Muscle of leg (tissue), 11 donors: ENCODE results near the gene UBR3. TPM values are rescaled to one million over a fixed set of nuclear protein-coding genes. Genes with fewer than 3 reads are reported as not detected.
"Not testable (repeated sequence)": the region's sequence is repeated elsewhere in the genome, so short reads cannot be mapped to it uniquely, and the experiment has no call there.

Source experiments
- DNase-seq: peaks from one replicate; pipeline ENCODE4 v3.0.0; 2013
- H3K27ac ChIP-seq: one replicate; pipeline ENCODE4 v1.5.1; 2013; ENCODE audit warnings: mild to moderate bottlenecking, low read length, control low read depth
- H3K27me3 ChIP-seq: one replicate; pipeline ENCODE4 v1.6.1; 2013; ENCODE audit warnings: low read length; ENCODE audit not compliant: control insufficient read depth, insufficient read depth
- H3K36me3 ChIP-seq: one replicate; pipeline ENCODE4 v1.6.1; 2013; ENCODE audit warnings: low read length; ENCODE audit not compliant: control insufficient read depth, insufficient read depth
- H3K4me1 ChIP-seq: one replicate; pipeline ENCODE4 v1.6.1; 2013; ENCODE audit warnings: low read length; ENCODE audit not compliant: control insufficient read depth, insufficient read depth
- H3K4me3 ChIP-seq: one replicate; pipeline ENCODE4 v1.5.1; 2013; ENCODE audit warnings: low read length, control low read depth
- H3K9me3 ChIP-seq: replicated peaks from 2 replicates; pipeline ENCODE4 v1.6.1; 2013; ENCODE audit warnings: low read depth, low read length; ENCODE audit not compliant: control insufficient read depth
- WGBS: methylation state at CpG from one replicate; pipeline ENCODE4 v1.1.5; 2013; ENCODE audit warnings: missing lambda C conversion rate; ENCODE audit not compliant: insufficient coverage; 5-methylcytosine and 5-hydroxymethylcytosine counted together
- polyA plus RNA-seq, 8 donors: library from polyadenylated mRNA; unstranded; fragments of 120-200 nt; gene quantifications; one replicate each; pipeline versions ENCODE4 v1.2.1 to v1.2.3, GENCODE V29; 2013; ENCODE audit warnings: inconsistent platforms in 1 of 8, low replicate concordance in 1 of 8; ENCODE audit not compliant: insufficient read length in 8 of 8, insufficient read depth in 1 of 8
- total RNA-seq: library from RNA; stranded (reverse); fragments of 120-200 nt; gene quantifications from one replicate; pipeline ENCODE4 v1.2.4, GENCODE V29; 2013

UBR3 gene
- total and polyA plus RNA-seq, 9 donors: 30.3 to 52.8 (median 39.7) TPM

- H3K9me3 ChIP-seq, DNase-seq, H3K4me3 ChIP-seq, H3K36me3 ChIP-seq, H3K27me3 ChIP-seq, H3K27ac ChIP-seq, H3K4me1 ChIP-seq: not testable (repeated sequence)
- no CpG with 5 or more reads among the region's 24 CpGs for WGBS
Observed at GRCh38 chr2:169841625-169842024, 14.4 kb downstream of the UBR3 start.

- no CpG with 5 or more reads among the region's 2 CpGs for WGBS
- Histone ChIP-seq H3K27ac (no peak overlapping the region), H3K4me1 (peaks cover 4% of the 10 kb centered on the region), H3K27me3 (no peaks in the 10 kb centered on the region), H3K4me3 (no peak overlapping the region), H3K36me3 (peaks cover 10% of the 10 kb centered on the region), H3K9me3 (no peaks in the 10 kb centered on the region)
- DNase-seq: no peak
Observed at GRCh38 chr2:169845016-169845415, 17.8 kb downstream of the UBR3 start.

- not testable (repeated sequence) for H3K27ac ChIP-seq, DNase-seq, H3K9me3 ChIP-seq, H3K27me3 ChIP-seq, H3K4me3 ChIP-seq, H3K4me1 ChIP-seq
- H3K36me3 ChIP-seq: peaks cover 11% of the 10 kb centered on the region
- 71% methylated on average over 2 of the region's 8 CpGs for WGBS
Observed at GRCh38 chr2:169848959-169849693, 21.9 kb downstream of the UBR3 start.

GRCh38 chr2:169849710-169850109 lies 22.5 kb downstream of the UBR3 start:
- Histone ChIP-seq H3K27ac (no peak overlapping the region), H3K4me1 (peaks cover 4% of the 10 kb centered on the region), H3K4me3 (no peak overlapping the region), H3K9me3 (no peaks in the 10 kb centered on the region), H3K36me3 (peaks cover 11% of the 10 kb centered on the region), H3K27me3 (no peaks in the 10 kb centered on the region)
- no CpG with 5 or more reads among the region's 1 CpG for WGBS
- DNase-seq: no peak

GRCh38 chr2:169853041-169853668 lies 25.9 kb downstream of the UBR3 start:
- Histone ChIP-seq H3K27me3 (no peaks in the 10 kb centered on the region), H3K4me3 (no peak overlapping the region), H3K27ac (no peak overlapping the region), H3K4me1 (peaks cover 4% of the 10 kb centered on the region), H3K36me3 (peaks cover 11% of the 10 kb centered on the region), H3K9me3 (no peaks in the 10 kb centered on the region)
- DNase-seq: no peak
- WGBS: 100% methylated on average over 1 of the region's 4 CpGs

- not testable (repeated sequence) for H3K4me1 ChIP-seq, H3K27ac ChIP-seq
- WGBS: 95% methylated on average over 20 of the region's 42 CpGs
Observed at GRCh38 chr2:169855281-169856258, 28.3 kb downstream of the UBR3 start.

GRCh38 chr2:169859423-169859822 lies 32.2 kb downstream of the UBR3 start:
- H3K4me3 ChIP-seq: no peak overlapping the region
- H3K36me3 ChIP-seq: no peaks in the 10 kb centered on the region
- no peak for DNase-seq
- H3K4me1 ChIP-seq: no peaks in the 10 kb centered on the region
- WGBS: no CpG with 5 or more reads among the region's 4 CpGs
- H3K27ac ChIP-seq: no peak overlapping the region
- H3K9me3 ChIP-seq: no peaks in the 10 kb centered on the region
- H3K27me3 ChIP-seq: no peaks in the 10 kb centered on the region

More at GRCh38 chr2:169855281-169856258, 28.3 kb downstream of the UBR3 start:
- H3K9me3 ChIP-seq, DNase-seq, H3K36me3 ChIP-seq, H3K27me3 ChIP-seq, H3K4me3 ChIP-seq: not testable (repeated sequence)

GRCh38 chr2:169860149-169860548 lies 32.9 kb downstream of the UBR3 start:
- DNase-seq: no peak
- H3K27me3 ChIP-seq: no peaks in the 10 kb centered on the region
- H3K9me3 ChIP-seq: no peaks in the 10 kb centered on the region
- no peaks in the 10 kb centered on the region for H3K36me3 ChIP-seq
- H3K27ac ChIP-seq: no peak overlapping the region
- H3K4me3 ChIP-seq: no peak overlapping the region
- 100% methylated on average over 1 of the region's 4 CpGs for WGBS
- no peaks in the 10 kb centered on the region for H3K4me1 ChIP-seq

- no peaks in the 10 kb centered on the region for H3K9me3 ChIP-seq
- WGBS: 63% methylated on average over 1 of the region's 2 CpGs
- DNase-seq: no peak
- no peak overlapping the region for H3K27ac ChIP-seq
- H3K4me3 ChIP-seq: no peak overlapping the region
- no peaks in the 10 kb centered on the region for H3K27me3 ChIP-seq
- H3K4me1 ChIP-seq: no peaks in the 10 kb centered on the region
- H3K36me3 ChIP-seq: no peaks in the 10 kb centered on the region
Observed at GRCh38 chr2:169862816-169863215, 35.6 kb downstream of the UBR3 start.

GRCh38 chr2:169865492-169865891 lies 38.2 kb downstream of the UBR3 start:
- Histone ChIP-seq H3K36me3 (no peaks in the 10 kb centered on the region), H3K9me3 (no peaks in the 10 kb centered on the region), H3K27ac (no peak overlapping the region), H3K27me3 (no peaks in the 10 kb centered on the region), H3K4me3 (no peak overlapping the region), H3K4me1 (no peaks in the 10 kb centered on the region)
- peak; percentile 24 for DNase-seq
- 81% methylated on average over 2 of the region's 2 CpGs for WGBS
